NCI-H187 treated with DMSO at 0.1 percent for 48 hours (cell line): ENCODE data around the gene PORCN.

Source experiments
- DNase-seq: peaks from one replicate; lab custom pipeline; 2025; lab: John Stamatoyannopoulos, UW

PORCN gene

GRCh38 chrX:48476919-48477318, 31.9 kb upstream of the PORCN start:
- no peak for DNase-seq

- no peak for DNase-seq
Measured at GRCh38 chrX:48477960-48478755, 30.6 kb upstream of the PORCN start.

GRCh38 chrX:48478806-48479205, 30.0 kb upstream of the PORCN start:
- DNase-seq = no peak

- no peak for DNase-seq
Measured at GRCh38 chrX:48480142-48480541, 28.6 kb upstream of the PORCN start.

GRCh38 chrX:48480583-48480982, 28.2 kb upstream of the PORCN start:
- no peak for DNase-seq

- no peak for DNase-seq
Measured at GRCh38 chrX:48482526-48482925, 26.3 kb upstream of the PORCN start.

DNA sequence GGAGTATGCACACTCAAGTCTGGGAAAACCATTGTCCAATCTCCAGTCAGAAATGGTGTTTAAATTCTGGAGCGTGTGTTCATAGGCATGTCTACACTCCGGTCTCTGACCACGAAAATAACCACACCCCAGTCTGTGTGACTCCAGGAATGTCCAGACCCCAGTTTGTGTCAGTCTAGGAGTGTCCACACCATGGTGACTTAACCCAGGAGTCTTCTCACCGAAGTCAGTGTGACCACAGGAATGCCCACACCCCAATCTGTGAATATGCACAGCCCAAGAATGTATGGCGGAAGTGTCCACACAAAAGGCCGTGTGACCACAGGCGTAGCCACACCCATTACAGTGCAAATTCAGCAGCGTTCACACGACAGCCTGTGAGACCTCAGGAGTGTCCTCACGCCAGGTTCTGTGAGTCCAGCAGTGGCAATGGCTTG, 21.4 kb upstream of the PORCN start:
- DNase-seq = no peak

DNA sequence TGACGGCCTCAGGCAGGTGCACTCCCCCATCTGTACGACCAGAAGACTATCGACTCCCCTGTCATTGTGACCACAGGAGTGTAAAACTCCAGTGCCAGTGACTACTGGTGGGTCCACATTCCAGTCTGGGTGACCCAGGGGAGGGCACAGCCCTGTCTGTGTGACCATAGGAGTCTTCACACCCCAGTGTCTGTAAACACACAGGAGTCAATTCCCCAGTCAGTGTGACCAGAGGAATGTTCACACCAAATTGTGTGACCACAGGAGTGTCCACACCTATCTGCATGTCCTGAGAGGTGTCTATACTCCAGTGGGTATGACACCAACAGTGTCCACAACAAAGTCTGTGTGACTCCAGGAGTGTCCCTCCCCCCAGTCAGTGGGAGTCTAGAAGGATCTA, 20.8 kb upstream of the PORCN start:
- DNase-seq = no peak

DNA sequence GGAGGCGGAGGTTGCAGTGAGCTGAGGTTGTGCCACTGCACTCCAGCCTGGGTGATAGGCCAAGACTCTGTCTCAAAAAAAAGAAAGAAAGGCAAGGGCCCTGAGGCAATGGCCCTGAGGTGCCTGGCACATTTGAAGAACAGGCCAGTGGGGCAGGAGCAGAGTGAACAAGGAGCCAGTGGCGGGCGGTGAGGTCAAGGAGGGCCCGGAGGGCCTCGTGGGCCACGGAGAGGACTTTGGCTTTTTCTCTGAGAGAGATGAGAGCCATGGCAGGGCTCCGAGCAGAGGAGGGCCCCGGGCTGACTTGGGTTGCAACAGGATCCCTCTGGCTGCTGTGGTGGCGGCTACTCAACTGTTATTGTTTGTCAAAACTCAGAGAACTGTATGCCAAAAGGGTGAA, 19.5 kb upstream of the PORCN start:
- DNase-seq = no peak

DNA sequence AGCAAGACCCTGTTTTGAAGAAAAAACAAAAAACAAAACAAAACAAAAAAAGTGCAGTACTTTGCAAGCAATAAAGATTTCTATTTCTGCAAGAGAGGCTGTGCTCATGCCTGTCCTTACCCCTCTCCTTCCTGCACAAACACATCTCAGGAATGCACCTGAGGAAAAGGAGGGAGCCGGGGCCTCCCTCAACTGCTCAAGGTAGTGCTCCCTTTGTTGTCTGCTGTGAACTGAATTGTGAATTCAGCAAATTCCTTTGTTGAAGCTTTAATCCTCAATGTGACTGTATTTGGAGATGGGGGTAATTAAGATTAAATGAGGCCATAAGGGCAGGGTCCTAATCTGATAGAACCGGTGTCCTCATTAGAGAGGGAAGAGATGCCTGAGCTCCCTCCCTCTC, 18.9 kb upstream of the PORCN start:
- no peak for DNase-seq

DNA sequence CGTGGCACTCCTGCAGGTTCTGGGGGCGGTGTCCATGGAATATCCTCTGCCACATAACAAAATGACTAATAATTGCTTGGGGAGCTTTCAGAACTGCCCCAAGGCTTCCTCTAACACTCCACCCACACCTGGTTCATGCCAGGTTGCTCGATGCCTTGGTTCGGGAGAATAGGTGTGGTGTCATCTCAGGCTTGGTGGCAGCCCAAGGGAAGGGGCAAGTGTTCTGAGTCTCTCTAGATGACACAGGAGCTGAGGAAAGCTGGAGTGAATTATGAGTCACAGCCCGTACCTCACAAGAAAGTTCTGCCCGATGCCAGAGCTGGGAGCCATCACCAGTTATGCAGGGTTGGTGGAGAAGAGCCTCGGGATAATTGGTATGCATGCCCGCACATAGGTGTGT, 18.1 kb upstream of the PORCN start:
- no peak for DNase-seq

GRCh38 chrX:48491809-48492208, 17.0 kb upstream of the PORCN start:
- DNase-seq = no peak

GRCh38 chrX:48492293-48492910, 16.4 kb upstream of the PORCN start:
- DNase-seq = no peak

GRCh38 chrX:48493890-48494364, 14.9 kb upstream of the PORCN start:
- DNase-seq = no peak

DNA sequence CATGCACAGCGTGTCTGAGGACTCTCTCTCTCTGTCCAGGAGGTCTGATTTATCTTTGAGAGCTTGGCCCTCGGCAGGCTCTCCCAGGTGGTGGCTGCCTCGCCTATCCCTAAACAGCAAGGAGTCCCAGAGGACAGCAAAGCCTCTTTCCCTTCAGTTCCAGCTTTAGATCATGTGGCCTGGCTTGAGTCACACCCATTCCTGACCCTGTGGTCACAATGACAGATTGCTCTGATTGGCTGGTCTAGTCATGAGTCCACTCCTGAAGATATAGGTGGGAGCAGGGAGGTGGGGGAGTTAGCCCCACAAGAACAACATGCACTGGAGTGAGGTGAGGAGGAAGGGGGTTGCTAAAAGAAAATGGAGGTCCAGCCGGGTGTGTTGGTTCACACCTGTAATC, 12.1 kb upstream of the PORCN start:
- DNase-seq = no peak

DNA sequence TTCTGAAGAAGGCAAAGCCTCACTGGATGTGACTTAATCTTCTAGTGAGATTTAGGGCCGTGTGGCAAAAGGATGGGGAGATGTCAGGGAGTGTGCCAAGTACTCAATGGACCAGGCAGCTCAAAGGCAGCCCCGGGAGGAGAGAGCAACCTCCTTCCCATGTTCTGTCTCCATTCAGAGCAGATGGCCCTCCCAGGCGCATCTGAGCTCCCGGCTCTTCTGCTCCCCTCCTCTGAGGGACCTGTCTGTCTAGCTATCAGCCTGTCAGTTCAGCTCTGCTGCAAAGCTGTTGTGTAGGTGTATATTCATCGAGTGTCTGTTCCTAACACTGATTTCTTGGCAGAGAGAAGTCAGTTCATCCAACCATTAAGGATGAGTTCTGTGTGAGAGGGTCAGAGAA, 10.9 kb upstream of the PORCN start:
- DNase-seq = no peak

- DNase-seq = no peak
Measured at GRCh38 chrX:48498374-48498809, 10.4 kb upstream of the PORCN start.

- DNase-seq = no peak
Measured at GRCh38 chrX:48504261-48504660, 4.5 kb upstream of the PORCN start.

DNA sequence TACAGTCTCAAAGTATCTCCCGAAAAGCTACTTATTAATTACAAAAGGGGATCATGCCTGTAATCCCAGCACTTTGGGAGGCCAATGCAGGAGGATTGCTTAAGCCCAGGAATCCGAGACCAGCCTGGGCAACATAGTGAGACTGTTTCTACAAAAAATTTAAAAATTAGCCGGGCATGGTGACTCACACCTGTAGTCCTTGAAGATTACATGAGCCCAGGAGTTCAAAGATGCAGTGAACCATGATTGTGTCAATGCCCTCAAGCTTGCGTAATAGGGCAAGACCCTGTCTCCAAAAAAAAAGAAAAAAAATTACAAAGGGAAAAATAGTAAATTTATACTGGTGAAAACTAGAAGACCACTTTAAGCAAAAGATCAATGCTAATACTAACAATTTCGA, 3.3 kb upstream of the PORCN start:
- DNase-seq = no peak

DNA sequence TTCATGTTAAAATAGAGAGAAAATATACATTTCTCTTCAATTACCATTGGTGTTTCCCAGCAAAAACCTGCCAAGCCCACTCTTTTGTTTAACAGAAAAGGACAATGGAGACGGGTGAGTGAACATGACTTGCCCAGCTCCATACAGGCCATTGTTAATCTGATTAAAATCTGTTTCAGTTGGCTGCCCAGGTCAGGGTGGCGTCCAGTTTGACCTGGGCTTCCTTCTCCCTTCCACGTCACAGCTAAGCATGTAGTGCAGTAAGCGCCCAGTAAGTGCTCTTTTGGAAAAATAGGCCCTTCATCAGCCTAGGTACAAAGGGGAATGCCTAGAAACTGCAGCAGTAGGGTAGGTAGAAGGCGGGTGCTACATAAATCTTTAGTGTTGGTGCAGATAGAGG, 1.5 kb upstream of the PORCN start:
- DNase-seq = no peak

- DNase-seq = no peak
Measured at GRCh38 chrX:48509245-48509590, 426 bp downstream of the PORCN start.

GRCh38 chrX:48509619-48510018, 827 bp downstream of the PORCN start:
- DNase-seq = no peak

DNA sequence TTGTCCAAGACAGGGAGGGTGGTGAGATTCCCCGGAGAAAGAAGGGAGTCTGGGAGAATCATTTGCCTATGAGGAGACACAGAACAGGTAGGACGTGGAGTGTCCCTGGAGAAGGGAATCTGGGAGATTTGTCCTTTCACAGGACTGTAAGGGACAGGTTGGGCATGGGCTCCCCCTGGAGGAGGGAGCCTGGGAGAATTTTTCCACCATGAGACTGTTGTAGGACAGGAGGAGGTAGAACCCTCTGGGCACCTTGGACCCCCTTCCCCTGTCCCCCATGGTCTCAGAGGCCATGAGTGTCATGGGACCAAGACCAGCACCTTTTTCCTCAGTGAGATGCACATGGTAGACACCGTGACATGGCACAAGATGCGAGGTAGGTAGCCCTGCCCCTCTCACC, 2.8 kb downstream of the PORCN start:
- DNase-seq = no peak
